Right lobe of liver (tissue), 6 donors: ENCODE measurements around the gene EHMT2. TPM values are rescaled to one million over a fixed set of nuclear protein-coding genes. Genes with fewer than 3 reads are reported as not detected.
A peak's percentile ranks its signal among the peaks of the same experiment; 100 is the strongest.

Experiments used
- ATAC-seq, 4 donors: fragments of 200-7000 bp; cut with Tn5 transposase; one replicate each; pipeline ENCODE4 v1.9.1; 2020; ENCODE audit warnings: mild to moderate bottlenecking in 4 of 4, moderate library complexity in 4 of 4
- DNase-seq, 3 donors: peaks; one replicate each; pipeline ENCODE4 v3.0.0-alpha.2; 2020
- H3K27ac ChIP-seq, 3 donors: fragments of 200-600 bp; one replicate each; pipeline ENCODE4 v1.8.0; 2022
- H3K27me3 ChIP-seq, 2 donors: fragments of 200-600 bp; one replicate each; pipeline ENCODE4 v1.8.0; 2022
- H3K36me3 ChIP-seq, 4 donors: fragments of 200-600 bp; sonication (generic) in 1 of 4; one replicate each; pipeline versions ENCODE4 v1.5.1 to v1.8.0; 2017 to 2022; ENCODE audit warnings: control low read depth in 1 of 4
- H3K4me1 ChIP-seq, 4 donors: fragments of 200-600 bp; sonication (generic) in 1 of 4; one replicate each; pipeline versions ENCODE4 v1.5.1 to v1.8.0; 2017 to 2022; ENCODE audit warnings: control low read depth in 1 of 4
- H3K4me3 ChIP-seq, 3 donors: fragments of 200-600 bp; one replicate each; pipeline ENCODE4 v1.8.0; 2022
- H3K9me3 ChIP-seq, 4 donors: fragments of 200-600 bp; sonication (generic) in 1 of 4; one replicate each; pipeline versions ENCODE4 v1.5.1 to v1.8.0; 2017 to 2022; ENCODE audit warnings: control low read depth in 1 of 4
- POLR2A ChIP-seq: fragments of 450-650 bp; IDR thresholded peaks from one replicate; pipeline ENCODE4 v1.6.1; 2017; ENCODE audit warnings: antibody characterized with exemption, mild to moderate bottlenecking
- WGBS: methylation state at CpG from one replicate; pipeline ENCODE4 v1.1.6; 2018; ENCODE audit warnings: low coverage, low lambda C conversion rate; ENCODE audit not compliant: insufficient coverage; ENCODE audit errors: missing lambda C conversion rate; 5-methylcytosine and 5-hydroxymethylcytosine counted together
- intact Hi-C, 2 donors: fragments of 100-400 bp; cut with DNase I; formaldehyde crosslinking; loops; one replicate each; pipeline versions ENCODE4 v1.11.2 to v1.14.1; 2022
- total RNA-seq, 6 experiments: library from RNA; depleted of rRNA in 2 of 6; stranded (reverse); fragments of >200 nt in 2 of 6; fragmentation: NEBNext Ultra II Directional in 3 of 6; extraction: Animal tissue kit (Norgen Biotek cat#: 25700) in 3 of 6; gene quantifications; one replicate each; pipeline versions ENCODE4 v1.1.0 to v1.2.4, GENCODE V29; 2016 to 2023
- TF ChIP-seq, protein P1 (sequence below), 4 donors: fragments of 200-600 bp in 3 of 4; fragments of 450-650 bp in 1 of 4; IDR thresholded peaks; one replicate each; pipeline versions ENCODE4 v1.5.1 to v1.8.0; 2016 to 2022; ENCODE audit warnings: antibody characterized with exemption in 4 of 4, mild to moderate bottlenecking in 2 of 4
- donor health status: DM: no; HTN: yes; CAD: no.
- donor health status: DM: no; HTN: no; CAD: no.
- donor health status: DM: no; HTN: no; CAD: no.
- donor health status: DM: no; HTN: yes; CAD: no.
- donor health status: DM: no; HTN: yes; CAD: no.

EHMT2 gene
- total RNA-seq, 6 experiments from 2014 or later = 10.7 to 20.1 (median 13.3) TPM

DNA sequence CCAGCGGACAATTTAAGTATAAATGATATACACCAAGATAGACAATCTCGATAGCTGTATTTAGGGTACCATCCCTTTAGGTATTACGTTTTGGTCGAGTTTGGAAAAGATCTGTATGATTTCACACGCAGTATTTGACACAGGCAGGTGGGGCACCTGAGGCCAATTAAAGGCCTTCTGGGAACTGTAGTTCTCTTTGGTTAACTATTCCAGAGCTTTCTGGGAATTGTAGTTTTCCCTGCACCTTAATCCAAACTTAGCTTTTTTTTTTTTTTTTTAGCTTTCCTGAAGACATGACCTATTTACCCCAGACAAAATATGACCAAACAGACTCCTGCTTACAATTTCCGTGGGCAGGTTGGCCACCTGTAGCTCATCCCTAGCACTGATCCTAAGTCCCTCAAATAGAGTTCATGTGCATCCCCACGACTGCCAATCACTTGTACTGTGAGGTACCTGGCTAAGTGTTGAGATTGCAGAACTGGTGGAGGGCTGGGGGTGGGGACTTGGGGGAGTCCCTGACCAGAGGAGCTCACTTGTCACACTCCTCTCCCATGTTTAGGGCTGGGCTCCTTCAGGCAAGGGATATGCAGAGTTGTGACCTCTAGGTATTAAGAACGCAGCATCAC, 999 bp upstream of the EHMT2 start:
- peak; percentile 37 to 47 (median 40) for ATAC-seq
- intact Hi-C loops = no loop called here
- Histone ChIP-seq H3K27me3 (no peaks in the 10 kb centered on the region), H3K4me1 (peaks cover 0 to 19% (median 0%) of the 10 kb centered on the region in 4 donors), H3K27ac (peak overlapping the region; percentile 72 to 78 (median 76)), H3K4me3 (peak overlapping the region; percentile 75 to 97 (median 79)), H3K36me3 (peaks cover 0 to 15% (median 0%) of the 10 kb centered on the region in 4 donors), H3K9me3 (no peaks in the 10 kb centered on the region)
- TF ChIP-seq, protein P1, sequence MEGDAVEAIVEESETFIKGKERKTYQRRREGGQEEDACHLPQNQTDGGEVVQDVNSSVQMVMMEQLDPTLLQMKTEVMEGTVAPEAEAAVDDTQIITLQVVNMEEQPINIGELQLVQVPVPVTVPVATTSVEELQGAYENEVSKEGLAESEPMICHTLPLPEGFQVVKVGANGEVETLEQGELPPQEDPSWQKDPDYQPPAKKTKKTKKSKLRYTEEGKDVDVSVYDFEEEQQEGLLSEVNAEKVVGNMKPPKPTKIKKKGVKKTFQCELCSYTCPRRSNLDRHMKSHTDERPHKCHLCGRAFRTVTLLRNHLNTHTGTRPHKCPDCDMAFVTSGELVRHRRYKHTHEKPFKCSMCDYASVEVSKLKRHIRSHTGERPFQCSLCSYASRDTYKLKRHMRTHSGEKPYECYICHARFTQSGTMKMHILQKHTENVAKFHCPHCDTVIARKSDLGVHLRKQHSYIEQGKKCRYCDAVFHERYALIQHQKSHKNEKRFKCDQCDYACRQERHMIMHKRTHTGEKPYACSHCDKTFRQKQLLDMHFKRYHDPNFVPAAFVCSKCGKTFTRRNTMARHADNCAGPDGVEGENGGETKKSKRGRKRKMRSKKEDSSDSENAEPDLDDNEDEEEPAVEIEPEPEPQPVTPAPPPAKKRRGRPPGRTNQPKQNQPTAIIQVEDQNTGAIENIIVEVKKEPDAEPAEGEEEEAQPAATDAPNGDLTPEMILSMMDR (IDR thresholded peaks at IDR 0.05) = no peak
- TF ChIP-seq POLR2A = no peak
- 17% methylated on average over 8 of the region's 8 CpGs for WGBS
- peak in 1 of 3 donors; percentile 45 for DNase-seq

DNA sequence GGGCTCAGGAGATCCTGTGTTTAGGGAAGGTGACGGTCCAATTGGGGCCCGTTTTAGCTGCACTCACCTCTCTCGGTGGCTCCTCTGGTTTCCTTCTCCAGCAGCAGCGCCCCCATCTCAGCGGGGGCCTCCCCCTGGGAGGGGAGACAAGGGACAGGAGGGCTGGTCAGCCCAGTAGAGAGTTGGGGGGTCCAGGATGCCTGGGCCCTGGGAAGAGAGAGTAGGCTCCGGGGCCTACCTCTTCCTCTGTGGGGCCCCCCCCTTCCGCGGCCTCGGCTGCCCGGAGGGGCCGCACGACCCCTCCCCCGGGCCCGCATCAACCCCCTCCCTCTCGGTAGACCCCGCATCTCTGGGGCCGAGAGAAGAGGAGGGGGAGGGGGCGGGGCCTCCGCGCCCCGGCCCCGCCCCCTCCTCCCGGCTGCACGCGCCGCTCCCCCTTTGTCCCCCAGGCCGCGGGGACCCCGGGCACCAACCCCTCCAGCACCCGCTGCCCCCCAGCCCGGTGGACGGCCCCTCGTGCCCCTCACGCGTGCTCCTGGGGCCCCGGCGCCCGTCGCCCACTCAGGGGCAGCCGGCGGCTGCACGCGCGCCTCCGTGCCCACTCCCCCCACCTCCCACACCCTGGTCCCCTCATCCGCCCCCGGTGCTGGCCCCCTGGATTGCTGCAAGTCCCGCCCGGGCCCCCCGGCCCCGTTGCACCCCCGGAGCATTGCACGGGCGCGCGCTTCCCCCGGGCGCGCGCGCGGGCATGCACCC, 464 bp downstream of the EHMT2 start:
- Histone ChIP-seq H3K4me1 (peaks cover 0 to 15% (median 0%) of the 10 kb centered on the region in 4 donors), H3K27ac (peak overlapping the region in 2 of 3 donors; percentile 51 to 78), H3K4me3 (peak overlapping the region; percentile 75 to 97 (median 79)), H3K27me3 (no peaks in the 10 kb centered on the region), H3K36me3 (peaks cover 0 to 29% (median 1%) of the 10 kb centered on the region in 4 donors), H3K9me3 (no peaks in the 10 kb centered on the region)
- no peak for TF ChIP-seq POLR2A
- TF ChIP-seq, protein P1 (IDR thresholded peaks at IDR 0.05) = no peak
- DNase-seq (peak in 2 of 3 donors; percentile 44 to 68), ATAC-seq (no peak)
- WGBS = 9% methylated on average over 5 of the region's 62 CpGs
- intact Hi-C loops = no loop called here

DNA sequence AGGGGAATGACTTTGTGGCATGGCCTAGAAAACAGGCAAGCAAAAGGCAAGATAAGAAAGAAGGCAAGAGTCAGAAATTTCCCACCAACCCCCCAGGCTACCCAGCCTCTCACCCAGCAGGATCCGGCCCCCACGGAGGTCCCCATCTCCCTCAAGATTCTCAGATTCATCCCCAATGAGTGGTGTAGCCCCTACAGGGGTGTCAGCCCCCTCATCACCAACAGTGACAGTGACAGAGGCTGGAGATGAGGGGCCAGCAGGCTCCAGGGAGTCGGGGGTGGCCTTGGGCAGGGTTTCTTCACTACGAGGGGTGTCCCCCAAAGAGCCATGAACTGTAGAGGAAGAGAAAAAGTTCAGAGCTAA, 1.0 kb downstream of the EHMT2 start:
- intact Hi-C loops = no loop called here
- DNase-seq (no peak), ATAC-seq (no peak)
- TF ChIP-seq, protein P1 (IDR thresholded peaks at IDR 0.05) = no peak
- Histone ChIP-seq H3K4me3 (peak overlapping the region in 1 of 3 donors; percentile 79), H3K27ac (peak overlapping the region in 2 of 3 donors; percentile 51 to 78), H3K27me3 (no peaks in the 10 kb centered on the region), H3K36me3 (peaks cover 0 to 35% (median 1%) of the 10 kb centered on the region in 4 donors), H3K9me3 (no peaks in the 10 kb centered on the region), H3K4me1 (peaks cover 0 to 15% (median 0%) of the 10 kb centered on the region in 4 donors)
- WGBS = 50% methylated on average over 3 of the region's 4 CpGs

DNA sequence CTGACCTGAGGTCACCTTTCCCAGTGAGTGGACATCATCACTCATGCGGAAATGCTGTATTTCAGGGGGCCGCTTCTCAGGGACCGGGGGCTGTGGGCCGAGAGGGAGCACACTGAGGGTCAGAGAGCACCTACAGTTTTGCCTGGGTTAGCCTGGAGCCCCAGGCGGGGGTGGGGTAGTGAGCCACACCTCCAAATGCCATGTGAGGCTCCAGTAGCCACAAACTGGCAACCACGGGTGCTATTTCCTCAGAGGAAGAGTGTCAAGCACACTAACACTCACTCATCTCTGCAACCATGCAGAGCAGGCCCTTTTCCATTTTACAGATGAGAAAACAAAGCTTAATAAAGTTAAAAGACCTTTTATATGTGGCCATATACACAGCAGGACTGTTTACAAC, 4.7 kb downstream of the EHMT2 start:
- Histone ChIP-seq H3K9me3 (no peaks in the 10 kb centered on the region), H3K4me3 (no peak overlapping the region), H3K27ac (no peak overlapping the region), H3K36me3 (peaks cover 0 to 47% (median 1%) of the 10 kb centered on the region in 4 donors), H3K4me1 (peaks cover 0 to 4% (median 0%) of the 10 kb centered on the region in 4 donors), H3K27me3 (no peaks in the 10 kb centered on the region)
- ATAC-seq (no peak), DNase-seq (no peak)
- intact Hi-C loops = no loop called here
- TF ChIP-seq, protein P1 (IDR thresholded peaks at IDR 0.05) = no peak
- TF ChIP-seq POLR2A = no peak
- WGBS = 50% methylated on average over 1 of the region's 6 CpGs
